ENCODE data around the gene ZG16B.

Gene ZG16B

DNA sequence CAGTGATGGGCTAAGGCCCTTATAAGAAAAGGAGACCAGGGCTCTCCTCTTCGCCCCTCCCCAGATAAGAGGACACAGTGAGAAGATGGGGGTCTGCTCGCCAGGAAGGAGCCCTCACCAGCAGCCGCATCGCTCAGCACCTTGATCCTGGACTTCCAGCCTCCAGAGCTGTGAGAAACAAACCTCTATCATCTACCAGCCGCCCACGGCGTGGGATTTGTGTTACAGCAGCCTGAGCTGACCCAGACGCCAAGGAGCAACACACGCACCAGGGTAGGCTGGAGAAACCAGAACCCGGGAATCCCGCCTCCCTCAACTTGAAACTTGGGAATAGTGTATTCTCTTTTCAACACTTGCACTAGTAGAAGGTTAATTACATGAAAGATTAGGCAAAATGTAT, 4.2 kb upstream of the ZG16B start:
- FAIRE-seq, result no peak

DNA sequence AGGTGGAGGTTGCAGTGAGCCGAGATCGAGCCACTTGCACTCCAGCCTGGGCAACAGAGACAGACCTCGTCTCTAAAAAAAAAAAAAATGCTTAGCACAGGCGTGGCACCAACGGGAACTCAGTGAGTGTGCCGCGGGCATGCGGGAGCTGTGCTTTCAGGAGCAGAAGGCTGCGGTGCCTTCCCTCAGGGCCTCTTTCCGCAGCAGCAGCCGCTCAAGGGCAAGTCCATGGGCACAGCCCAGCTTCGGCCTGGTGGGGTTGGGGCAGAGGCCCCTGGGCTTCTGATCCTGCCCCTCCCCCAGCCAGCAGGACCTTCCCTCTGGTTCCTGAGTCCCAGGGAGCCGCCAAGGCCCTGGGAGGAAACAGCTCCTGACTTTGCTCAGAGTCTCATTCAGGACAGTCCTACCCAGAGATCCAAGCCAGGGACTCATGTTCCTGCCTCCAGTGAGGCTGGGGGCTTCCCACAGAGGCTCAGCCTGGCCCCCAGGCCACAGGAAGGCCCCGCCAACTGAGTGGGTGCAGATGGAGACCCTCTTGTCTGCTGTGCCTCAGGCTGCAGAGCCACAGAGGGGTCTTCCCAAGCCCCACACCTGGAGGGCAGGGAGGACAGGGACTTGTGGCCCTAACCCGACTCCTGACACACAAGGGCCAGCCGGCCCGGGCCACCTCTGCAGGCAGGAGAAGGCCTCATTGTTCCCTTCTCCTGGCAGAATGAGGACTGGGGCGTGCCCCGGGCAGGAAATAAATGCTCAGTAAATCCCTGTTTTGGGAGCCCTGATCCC, 3.3 kb upstream of the ZG16B start:
- FAIRE-seq, result no peak

DNA sequence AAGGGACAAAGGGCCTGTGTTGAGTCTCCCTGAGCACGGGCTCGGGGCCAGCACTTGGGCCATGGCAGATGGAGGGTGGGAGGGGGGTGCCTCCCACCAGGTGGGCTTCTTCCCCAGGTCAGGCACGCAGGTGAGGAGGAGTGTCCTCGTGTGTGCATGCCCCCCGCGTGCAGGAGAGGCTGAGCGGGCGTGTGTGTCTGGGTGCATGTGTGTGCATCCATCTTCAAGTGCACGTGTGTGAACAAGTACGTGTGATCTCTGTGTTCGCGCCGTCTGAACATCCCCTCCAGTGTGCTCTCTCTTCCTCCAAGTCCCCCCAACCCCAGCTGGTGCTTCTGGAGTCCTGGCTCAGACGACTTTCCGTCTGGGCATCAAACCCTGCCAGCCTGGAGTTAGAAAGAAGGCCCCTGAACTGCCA, 2.7 kb upstream of the ZG16B start:
- no peak for FAIRE-seq

DNA sequence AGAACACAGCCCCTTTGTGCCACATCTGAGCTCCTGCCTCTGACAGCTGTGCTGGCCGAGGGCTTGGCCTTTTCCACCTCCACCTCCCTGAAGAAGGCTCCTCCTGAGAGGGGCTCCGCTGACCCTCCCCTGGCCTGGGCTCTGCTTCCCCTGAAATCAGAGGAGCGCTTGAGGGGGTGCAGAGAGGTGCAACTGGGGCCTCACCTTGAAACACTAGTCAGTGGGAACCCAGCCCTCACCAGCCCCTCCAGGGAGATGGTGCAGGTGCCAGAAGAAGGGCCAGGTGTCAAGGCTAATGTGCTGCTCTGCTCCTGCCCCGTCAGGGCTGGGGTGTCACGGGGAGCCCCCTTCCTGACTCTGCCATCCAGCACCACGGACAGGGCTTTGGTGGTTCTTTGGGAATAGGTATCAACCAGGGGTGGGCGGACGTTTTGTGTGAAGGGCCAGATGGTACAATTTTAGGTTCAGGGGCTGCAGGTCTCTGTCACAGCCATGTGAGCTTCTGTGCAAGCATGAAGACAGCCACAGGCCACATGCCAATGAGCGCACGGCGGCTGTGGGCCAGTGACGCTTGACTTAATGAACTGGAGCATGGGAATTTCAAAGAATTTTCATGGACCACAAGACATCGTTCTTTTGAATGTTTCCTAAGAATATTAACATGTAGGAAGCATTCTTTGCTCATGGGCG, 2.1 kb upstream of the ZG16B start:
- FAIRE-seq, result no peak

DNA sequence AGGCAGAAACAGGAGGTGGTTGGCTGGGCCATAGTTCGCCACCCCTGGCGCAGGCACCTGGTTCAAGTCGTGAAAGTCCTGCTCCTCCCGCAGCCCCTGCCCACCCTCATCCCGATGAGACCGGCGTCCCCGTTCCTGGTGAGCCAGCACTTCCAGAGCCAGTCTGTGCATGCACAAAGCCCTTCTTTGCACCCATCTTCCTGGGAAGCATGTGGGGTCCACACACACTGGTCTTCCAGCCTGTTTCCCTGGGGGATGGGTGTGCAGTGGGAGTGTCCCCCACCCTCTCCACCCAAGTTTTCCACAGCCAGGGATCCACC, 1.6 kb upstream of the ZG16B start:
- FAIRE-seq, result no peak

DNA sequence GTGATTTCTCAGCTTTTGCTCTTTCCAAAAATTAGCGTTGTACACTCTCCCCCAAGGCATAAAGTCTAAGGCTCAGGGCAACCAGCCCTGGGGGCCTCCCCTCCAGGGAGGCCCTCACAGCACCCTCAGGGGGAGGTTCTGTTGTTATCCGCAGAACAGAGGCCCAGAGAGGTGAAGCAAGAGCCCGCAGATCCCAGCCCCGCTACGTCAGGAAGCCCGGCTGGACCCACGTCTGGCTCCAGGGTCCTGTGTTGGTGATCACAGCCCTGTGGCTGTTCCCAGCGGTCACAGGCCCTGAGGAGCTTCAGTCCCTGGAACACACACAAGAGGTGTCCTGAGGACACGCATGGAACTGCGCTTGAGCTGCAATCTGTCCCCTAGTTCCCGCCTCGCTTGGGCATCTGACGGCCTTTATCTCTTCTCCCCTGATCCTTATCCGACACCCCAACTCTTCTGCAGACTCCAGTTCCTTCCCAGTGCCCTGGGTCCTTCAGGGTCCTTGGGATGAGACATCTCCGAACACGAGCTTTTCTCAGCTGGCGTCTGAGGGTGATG, 1.1 kb upstream of the ZG16B start:
- no peak for FAIRE-seq

DNA sequence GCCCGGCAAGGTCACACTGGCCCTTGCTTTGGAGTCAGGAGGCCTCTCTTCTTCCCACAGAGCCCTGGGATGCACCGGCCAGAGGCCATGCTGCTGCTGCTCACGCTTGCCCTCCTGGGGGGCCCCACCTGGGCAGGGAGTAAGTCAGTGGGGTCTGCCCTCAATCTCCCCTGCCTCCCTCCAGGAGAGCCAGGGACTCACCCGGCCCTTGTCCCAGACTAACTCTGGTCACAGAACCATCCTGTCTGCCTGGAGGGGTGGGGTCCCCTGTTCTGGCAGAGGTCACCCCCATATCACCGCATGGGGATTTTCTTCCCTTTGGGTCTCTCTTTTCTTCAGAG, 222 bp downstream of the ZG16B start:
- no peak for FAIRE-seq

DNA sequence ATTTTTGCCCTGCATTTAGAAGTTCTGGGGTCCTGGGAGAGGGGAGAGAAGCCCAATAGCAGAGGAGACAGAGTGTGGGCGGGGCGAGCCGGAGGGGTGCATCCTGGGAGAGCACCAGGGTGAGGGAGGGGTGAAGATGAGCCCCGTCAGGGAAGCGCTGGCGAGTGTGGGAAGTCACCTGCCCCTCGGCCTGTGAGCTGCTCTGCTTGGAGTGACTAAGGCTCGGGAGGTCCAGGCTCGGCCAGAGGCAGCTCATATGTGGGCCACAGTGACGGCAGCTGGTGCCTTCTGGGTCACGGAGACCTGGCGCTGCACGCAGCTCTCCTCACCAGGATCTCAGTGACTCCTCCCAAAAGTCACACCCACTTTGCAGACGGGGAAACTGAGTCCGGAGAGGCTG, 1.1 kb downstream of the ZG16B start:
- no peak for FAIRE-seq

DNA sequence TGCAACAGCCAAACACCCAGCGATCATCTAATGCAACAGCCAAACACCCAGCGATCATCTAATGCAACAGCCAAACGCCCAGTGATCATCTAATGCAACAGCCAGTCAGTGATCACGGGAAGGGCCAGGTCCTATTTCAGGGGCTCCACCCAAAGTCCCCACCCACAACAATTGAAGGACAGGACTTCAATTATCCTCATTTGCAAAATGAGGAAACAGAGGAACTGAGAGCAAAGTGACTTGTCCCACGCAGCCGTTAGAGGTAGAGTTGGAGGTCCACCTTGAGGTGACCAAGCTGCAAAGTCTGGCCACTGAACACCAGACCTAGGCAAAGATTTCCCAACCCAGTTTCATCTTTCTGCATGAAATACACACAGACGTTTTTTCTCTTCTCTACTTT, 3.7 kb downstream of the ZG16B start:
- FAIRE-seq, result no peak

DNA sequence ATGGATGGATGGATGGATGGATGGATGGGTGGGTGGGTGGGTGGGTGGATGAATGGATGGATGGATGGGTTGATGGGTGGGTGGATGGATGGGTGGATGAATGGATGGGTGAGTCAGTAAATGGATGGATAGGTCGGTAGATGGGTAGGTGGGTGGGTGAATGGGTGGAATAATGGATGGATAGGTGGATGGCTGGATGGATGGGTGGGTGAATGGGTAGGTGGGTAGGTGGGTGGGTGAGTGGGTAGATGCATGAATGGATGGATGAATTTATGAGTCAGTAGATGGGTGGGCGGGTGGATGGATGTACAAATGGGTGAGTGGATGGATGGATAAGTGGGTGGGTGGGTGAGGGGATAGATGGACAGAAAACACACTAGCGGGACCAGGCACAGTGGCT, 4.9 kb downstream of the ZG16B start:
- FAIRE-seq, result no peak

DNA sequence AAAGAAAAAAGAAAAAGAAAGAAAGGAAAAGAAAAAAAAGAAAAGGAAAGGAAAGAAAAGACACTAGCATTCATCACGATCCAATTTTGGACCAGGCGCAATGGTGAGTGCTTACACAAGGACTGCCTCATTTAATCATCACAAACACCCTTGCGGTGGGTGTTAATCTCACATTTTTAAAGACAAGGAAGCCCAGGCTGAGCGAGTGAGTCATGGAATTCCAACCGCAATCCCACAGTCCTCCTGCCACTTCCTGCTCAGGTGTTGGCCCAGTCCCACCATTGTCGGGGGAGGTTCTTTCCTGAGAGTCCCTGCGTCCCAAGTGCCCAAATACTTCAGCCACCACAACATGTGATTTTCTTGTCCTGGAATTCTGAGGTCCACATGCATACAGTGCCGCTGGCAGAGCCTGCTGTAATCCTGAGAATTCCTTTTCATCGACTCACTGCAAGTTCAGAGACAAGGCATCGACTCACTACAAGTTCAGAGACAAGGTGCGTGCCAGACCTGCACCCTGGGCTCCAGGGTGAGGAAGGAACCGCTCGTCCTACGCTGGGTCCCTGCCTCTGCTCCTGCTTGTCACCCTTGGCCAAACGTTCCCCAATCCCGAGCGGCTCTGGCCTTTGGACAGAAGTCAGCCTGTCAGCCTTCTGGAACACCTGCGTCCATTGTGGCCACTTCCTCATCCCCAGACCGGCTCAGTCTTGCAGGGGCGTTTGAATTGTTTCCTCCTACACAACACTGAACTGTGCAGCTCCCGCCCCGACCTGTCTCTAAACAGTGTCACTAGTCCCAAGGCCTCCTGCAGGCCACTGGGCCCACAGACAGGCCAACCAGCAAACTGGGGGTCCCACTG, 5.8 kb downstream of the ZG16B start:
- FAIRE-seq, result no peak

DNA sequence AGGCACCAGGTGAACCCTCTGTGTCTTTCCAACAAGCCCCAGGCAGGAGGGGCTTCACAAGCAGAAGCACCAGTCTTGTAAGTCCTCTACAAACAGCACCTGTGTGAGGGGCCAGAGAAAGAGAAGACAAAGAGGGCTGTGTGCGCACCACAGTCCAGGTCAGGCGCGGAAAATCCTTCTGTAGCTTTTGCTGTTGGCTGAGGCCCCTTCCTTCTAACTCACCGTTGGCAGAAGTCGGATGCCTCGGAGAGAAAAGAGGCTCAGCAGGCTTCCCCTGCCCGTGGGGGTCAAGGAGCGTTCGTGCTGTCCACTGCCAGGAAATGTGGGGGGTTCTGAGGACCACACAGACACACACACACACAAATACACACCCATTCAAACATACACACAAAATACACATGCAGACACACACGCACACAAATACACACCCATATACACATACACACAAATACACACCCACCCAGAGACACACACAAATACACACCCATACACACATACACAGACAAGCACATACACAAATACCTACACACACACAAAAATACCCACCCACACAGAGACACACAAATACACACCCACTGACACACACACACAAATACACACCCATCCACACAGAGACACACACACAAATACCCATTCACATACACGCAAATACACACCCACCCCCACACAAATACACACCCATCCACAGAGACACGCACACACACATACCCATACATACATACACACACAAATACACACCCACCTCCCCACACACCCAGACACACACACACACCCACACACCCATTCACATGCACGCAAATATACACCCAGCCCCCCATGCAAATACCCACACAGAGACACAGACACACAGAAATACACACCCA, 6.8 kb downstream of the ZG16B start:
- FAIRE-seq, result no peak

DNA sequence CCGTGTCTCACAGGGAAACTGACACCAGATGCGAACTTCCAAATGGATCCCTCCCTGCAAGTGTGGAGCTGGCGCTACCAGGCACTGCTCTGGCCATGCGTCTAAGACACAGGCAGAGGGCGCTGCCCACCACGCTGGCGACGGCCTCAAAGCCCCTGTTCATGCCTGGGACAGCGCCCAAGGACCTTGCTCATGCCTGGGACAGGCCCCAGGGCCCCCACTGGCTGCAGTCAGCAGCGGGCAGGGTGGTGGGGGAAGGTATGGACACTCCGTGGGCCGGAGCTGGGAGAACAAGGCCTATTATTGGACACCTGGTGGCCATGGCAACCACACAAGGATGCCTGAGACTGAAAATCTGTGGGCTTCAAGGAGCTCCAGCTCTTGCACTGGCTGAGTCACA, 8.8 kb downstream of the ZG16B start:
- FAIRE-seq, result no peak

DNA sequence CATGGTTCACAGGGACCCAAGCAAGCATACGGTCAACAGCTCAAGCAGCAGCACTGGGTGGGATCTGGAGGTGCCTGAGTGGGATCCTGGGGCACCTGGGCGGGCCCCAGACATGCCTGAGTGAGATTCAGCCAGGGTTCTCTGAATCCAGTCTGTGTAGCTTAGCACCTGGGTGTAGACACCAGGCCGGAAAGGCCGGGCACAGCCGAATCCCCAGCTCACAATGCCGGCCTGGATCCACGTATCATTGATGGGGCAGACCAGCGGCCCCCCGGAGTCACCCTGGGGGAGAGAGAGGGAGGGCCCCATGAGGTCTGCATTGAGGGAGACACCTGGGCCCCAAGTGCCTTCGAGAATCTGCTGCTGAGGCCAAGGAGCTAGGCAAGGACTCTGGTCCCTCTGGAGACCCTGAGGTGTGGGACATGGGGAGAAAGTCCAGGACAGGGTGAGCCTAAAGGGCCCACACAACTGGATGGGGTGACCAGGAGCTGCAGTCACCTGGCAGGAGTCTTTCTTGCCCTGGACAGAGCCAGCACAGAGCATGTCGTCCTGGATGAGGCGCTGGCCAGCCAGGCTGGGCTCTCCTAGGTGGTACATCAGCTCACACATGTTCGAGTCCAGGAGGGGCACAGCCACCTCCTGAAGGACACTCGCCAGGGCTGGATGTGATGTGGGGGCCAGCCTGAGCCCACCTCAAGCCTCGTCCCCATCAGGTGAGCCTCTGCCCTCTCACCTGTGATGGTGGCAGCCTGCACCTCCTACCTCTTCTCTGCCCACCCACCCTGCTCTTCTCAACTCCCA, 9.7 kb downstream of the ZG16B start:
- FAIRE-seq, result no peak

DNA sequence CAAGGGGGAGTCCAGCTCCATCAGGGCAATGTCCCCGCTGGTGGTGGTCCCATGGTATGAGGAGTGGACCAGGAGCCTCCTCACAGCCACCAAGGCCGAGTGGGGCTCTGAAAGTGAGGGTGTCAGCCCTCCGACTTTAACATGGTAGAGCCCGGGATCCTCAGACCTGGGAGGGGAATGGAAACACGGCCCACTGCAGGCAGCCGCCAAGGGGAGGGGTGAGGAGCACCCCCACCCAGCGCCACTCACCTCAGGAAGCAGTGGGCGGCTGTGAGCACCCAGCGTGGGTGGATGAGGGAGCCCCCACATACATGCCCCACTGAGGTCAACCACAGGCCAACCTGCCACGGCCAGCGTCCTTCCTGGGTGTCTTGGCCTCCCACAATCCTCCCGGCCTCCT, 10.8 kb downstream of the ZG16B start:
- no peak for FAIRE-seq

DNA sequence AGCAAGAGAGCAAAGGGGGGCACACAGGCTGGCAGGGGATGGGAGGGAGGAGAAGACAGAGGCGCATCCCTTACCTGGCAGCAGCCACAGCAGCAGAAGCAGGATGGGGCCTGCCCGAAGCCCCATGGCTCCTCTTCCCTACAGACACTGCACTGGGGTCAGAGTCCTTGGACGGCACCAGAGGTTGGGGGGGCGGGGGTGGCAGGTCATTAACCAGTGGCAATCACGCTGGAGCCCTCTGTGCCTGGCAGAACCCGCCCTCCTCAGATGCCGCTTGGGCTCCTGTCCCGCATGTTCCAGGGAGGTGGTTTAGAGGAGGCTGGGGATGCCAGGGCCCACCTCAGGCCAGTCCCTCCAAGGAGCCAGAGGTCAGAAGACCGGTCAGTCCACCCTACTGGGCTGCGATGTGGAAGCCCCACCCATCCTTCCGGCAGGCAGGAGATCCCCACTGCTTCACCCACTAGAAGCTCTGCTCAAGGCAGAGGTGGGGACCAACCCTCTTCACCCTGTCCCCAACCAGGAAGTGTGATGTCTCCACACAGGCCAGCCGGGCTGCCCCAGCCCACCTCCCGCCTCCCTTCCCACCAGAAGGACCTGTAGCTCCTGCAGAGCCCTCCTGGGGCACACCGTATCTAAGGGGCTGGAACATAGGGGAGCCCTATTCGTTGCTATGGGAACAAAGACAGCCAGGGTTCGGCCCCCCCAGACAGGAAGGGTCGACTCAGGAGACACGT, 11.7 kb downstream of the ZG16B start:
- FAIRE-seq, result no peak

DNA sequence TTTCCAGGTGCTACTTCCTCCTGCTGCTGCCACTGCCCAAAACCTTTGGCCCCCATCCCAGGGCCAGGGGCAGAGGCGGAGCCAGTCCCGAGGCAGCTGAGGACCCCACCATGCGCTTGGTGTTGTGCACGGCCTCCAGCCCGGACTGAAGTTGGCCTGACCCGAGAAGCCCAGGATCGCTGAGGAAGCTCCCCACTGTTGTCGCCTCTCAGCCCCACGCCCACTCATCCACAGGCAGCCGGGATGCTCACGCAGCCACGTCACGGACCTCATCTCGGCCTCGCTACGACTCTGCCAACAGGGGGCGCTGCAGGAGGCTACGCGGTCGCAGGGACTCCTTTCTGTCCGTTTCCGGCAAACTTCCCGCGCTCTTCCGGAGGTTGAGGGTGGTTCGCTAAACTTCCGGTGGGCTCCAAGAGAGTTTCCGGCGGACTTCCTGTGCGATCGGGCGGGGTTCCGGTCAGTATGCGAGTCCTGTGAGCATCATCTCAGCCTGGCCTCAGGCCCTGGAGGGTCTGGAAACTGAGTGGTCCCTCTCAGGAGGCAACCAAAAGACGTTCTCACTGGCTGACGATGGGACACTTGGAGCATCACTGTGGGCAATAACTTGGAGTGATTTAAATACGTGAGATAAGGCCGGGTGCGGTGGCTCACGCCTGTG, 12.4 kb downstream of the ZG16B start:
- no peak for FAIRE-seq

DNA sequence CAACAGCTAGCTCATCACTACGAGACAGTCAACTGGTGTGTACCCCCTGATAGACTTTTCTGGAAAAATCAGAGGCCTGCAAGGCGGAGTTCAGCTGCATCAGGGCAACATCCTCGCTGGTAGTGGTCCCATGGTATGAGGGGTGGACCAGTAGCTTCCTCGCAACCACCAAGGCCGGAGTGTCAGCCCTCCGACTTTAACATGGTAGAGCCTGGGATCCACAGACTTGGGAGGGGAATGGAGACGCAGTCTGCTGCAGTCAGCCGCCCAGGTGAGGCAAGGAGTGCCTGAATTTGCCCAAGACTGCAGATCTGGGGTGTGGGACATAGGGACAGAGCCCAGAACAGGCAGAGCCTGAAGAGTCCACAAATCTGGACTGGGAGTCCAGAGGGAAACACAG, 13.4 kb downstream of the ZG16B start:
- FAIRE-seq, result no peak

DNA sequence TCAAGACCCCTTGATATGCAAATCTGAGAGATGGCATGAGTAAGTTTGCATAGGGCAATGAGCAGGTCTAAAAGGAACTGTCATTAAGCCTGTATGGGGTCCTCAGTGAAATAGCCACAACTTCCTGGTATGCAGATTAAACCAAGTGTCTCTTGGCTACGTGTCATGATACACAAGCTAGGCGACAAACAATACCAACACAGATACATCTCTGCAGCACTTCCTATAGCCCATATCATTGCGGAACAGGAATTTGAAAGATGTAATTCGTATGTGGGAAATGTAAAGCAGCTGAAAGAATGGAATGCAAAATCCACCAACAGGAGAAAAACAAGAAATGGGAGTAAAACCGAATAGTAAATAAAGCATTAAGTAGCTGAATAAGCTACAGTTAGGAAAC, 15.0 kb downstream of the ZG16B start:
- no peak for FAIRE-seq

DNA sequence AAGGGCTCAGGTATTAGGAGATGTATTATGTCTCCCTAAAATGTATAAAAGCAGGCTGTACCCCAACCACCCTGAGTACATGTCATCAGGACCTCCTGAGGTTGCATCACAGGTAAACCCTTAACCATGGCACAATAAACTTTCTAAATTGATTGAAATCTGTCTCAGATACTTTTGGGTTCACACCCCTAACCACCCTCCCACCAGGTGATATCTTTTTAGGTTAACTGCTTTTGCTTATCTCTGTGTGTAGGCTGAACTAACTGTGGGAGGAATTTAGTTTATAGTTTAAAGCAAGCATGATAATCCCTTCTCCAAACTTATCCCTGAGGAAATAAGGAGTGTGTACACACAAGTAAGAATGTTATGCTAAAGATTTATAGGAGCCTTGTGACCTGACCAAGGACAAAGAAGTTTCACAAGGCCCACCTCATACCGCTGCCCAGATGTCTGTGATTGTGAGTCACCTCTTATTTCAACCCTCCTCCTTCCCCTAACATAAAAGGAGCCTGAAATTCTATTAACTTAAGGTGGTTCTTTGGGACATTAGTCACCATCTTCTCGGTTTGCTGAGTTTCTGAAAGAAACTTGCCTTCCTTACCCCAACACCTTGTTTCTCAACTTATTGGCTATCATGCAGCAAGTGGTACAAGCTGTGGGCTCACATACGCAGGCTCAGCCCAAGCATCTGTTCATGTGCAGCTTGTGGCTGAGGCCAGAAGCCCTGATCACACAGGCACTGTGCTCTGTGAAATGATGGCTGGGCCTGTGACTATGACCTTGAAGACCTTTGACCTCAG, 16.6 kb downstream of the ZG16B start:
- no peak for FAIRE-seq

All from islet of Langerhans (tissue), 1 donor.